Sigmoid colon (tissue), 3 donors: Measurements from ENCODE around the gene CITED1.
"Not testable (repeated sequence)": the region's sequence is repeated elsewhere in the genome, so short reads cannot be mapped to it uniquely, and the experiment has no call there.

Experiments
- CTCF ChIP-seq, 4 experiments: fragments of 450-650 bp in 3 of 4; fragments of 200-600 bp in 1 of 4; IDR thresholded peaks; one replicate each; pipeline ENCODE4 v1.5.1; 2016 to 2019; ENCODE audit warnings: antibody characterized with exemption in 4 of 4, mild to moderate bottlenecking in 3 of 4, moderate library complexity in 2 of 4
- POLR2A ChIP-seq, 2 donors: fragments of 450-650 bp; IDR thresholded peaks; one replicate each; pipeline ENCODE4 v1.6.1; 2016; ENCODE audit warnings: antibody characterized with exemption in 2 of 2, mild to moderate bottlenecking in 2 of 2, moderate library complexity in 2 of 2

- TF ChIP-seq CTCF, POLR2A (IDR thresholded peaks at IDR 0.05): not testable (repeated sequence)
Measured at GRCh38 chrX:72319651-72320050, 13.9 kb upstream of the CITED1 start.
